ENCODE results near the gene VCAN.

The VCAN gene

DNA sequence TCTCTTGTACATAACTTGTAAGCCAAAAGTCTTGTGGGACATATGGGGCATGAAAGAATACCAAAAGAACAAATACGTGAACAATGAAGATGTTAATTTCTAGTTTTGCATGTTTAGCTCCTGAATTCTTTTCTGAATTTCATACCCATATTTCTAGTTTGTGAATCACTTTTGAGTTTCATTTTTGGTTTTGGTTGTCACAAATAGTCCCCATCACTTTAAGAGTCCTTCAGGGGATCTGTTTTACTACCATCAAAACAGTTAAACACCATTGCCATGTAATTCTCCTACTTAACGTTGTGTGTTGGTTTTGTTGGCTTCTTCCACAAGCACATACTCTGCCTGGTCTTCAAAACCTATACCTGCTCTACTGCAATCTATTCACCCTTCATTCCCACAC lies 27.0 kb downstream of the VCAN start:
- DNase-seq: no peak

DNA sequence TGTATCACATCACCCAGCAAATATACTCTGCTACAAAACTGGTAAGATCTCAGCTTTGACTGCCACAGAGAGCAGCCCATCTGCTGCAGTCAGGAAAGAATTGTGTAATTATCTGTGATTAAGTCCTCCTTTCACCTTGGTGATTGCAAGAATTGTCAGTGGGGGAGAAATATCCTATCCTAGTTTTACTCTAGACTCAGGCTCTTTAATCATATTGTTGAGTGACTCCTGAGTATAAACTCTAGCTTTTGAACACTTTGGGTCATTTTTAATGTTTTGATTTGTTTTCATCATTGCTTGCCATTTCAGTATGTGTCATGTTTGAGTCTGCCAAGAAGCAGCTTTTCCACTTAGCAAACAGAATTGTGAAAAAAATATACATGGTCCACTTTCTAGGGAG lies 32.1 kb downstream of the VCAN start:
- no peak for DNase-seq

GRCh38 chr5:83507431-83507830 lies 35.9 kb downstream of the VCAN start:
- no peak for DNase-seq

- no peak for DNase-seq
Measured at GRCh38 chr5:83509540-83509939, 38.0 kb downstream of the VCAN start.

- peak; percentile 42 for DNase-seq
Measured at GRCh38 chr5:83510260-83510659, 38.7 kb downstream of the VCAN start.

DNA sequence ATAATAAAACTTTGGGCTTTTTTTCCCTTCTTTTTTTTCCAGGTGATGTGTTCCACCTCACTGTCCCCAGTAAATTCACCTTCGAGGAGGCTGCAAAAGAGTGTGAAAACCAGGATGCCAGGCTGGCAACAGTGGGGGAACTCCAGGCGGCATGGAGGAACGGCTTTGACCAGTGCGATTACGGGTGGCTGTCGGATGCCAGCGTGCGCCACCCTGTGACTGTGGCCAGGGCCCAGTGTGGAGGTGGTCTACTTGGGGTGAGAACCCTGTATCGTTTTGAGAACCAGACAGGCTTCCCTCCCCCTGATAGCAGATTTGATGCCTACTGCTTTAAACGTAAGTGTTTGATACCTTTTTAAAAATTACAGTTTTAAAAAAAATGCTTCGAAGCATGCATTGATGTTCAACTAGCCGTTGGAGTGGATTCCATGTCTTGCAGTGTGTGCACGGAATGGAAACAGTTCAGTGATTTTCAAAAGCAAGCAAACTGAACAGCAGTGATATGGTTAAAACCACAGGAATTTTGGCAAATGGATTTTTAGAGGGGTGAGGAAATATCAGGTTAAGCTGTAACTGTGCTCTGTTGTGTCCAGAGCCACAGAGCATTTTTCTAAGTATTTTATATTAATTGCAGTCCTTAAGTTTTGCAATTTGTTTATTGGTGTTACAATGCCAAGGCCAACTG lies 40.7 kb downstream of the VCAN start:
- DNase-seq: no peak

DNA sequence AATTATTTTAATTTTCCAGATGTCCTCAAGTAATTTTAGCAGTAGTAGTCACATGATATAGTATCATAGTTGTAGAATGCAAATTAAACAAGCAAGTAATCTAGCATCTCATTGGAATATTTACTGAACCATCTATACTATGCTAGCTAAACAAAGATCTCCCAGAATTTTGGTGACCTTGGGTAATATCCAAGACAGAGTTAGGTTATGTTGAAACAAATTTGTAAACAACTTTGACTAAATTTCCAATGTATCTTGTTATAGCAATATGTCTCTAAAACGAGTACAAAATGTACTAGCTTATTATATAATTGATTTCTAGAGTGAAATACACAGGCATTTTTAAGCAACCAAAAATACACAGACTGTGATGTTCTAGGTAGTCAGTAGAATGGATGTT lies 41.5 kb downstream of the VCAN start:
- DNase-seq: no peak

GRCh38 chr5:83513491-83513890 lies 41.9 kb downstream of the VCAN start:
- DNase-seq: no peak

- no peak for DNase-seq
Measured at GRCh38 chr5:83516377-83516776, 44.8 kb downstream of the VCAN start.

DNA sequence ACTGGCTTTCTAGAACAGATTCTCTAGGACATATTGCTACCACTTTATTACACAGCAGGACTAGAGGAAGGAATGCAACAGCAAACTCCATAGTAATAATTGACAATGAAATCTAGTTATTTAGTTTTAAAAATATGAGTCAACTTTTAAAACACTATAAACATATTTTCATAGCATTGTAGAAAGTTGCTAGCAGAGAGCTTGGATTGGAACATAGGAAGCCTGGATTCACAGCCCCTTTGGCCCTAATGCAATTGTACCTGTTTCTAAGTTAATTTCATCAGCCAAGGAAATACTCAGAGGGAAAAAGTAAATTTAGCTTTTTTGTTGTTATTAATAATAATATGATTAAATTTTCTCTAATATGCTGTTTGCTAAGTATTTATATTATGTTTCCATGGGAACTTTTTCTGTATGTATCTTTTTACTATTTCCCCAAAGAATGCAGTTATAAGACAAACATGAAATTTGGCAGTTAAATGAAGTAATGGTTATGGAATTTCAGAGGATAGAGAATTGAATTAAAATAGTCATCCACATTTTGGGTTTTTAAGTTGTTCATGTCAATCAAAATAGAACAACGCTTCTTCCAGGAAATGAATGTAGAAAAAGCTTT lies 45.6 kb downstream of the VCAN start:
- DNase-seq: peak; percentile 16

DNA sequence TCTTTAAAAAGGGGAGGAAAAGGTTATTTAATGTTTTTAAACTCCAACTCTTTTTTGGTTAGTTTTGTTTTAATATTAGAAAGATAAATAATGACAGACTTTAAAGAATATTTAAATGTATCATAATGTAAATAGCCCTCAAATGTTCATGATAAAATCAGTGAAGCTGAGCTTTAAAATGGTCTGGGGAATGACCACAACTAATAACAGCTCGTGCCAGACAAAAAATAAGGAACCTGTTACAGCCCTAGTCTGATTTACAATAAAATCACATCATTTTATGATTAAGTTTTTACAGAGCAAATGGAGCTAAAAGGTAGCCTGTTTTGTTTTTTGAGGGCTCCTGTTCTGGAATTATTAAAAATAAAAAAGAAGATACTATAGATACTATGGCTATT lies 46.1 kb downstream of the VCAN start:
- DNase-seq: no peak

DNA sequence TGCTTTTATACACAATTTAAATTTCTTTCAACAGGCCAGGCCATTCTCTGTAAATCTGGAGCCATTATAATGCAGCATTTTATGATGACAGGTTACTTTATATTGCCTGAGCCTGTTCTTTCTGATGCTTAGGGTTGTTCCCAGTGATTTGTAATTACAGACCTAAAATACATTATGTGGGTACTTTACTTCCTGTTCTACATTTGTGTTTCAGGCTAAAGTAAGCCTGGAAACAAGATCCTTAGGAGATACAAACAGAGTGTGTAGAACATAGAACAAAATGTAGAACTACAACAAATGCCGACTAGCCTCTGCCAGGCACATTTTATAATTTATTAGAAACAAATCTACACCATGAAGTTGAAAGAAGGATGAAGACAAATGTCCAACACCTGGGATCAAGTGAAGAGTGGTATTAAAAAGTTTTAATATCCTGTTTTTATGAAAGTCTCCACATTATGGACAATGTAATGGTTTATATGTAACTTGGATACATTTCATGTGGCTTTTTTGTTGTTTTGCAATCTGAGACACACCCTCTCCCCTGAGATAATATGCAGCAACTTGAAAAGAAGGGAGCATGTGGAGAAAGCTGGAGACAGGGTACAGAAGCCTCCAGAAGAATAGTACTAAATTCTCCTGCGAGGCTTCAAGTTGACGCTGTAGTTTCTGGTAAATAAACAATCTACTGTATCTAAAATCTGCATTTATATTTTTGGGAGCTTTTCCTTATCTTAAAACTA lies 46.9 kb downstream of the VCAN start:
- no peak for DNase-seq

GRCh38 chr5:83522446-83522845 lies 50.9 kb downstream of the VCAN start:
- DNase-seq: no peak

DNA sequence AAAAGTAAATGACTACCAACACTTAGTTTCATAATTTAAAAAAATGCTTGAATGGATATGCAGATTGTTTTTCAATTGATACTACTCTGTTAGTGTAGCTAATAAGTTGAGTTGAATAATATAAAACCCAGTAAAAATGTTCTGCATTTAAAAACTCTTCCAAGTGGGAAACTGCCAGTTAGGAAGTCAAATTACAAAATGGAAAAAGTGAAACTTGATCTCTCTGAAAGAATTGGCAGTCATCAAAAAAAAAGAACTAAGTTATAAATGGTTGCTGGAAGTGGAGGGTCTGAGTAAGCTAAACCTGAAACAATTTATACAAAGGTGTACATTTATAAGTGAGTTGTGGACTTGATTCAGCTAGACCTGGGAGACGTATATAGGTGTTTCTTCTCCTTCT lies 52.4 kb downstream of the VCAN start:
- no peak for DNase-seq

DNA sequence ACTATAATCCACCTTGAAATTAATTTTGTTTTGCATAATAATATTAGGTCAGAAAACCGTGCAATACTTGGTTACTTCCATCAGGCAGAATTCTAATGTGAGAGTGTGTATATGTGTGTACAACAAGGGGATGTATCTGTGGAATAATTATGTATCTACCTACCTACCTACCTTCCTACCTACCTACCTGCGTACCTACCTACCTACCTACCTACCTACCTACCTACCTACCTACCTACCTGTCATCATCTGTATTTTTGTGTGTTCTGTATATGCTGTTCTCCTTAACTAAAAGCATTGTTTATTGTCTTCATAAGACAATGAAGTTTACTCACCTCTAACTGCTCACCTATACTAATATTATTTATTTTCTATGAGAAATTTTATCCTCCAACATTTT lies 52.8 kb downstream of the VCAN start:
- DNase-seq: no peak

DNA sequence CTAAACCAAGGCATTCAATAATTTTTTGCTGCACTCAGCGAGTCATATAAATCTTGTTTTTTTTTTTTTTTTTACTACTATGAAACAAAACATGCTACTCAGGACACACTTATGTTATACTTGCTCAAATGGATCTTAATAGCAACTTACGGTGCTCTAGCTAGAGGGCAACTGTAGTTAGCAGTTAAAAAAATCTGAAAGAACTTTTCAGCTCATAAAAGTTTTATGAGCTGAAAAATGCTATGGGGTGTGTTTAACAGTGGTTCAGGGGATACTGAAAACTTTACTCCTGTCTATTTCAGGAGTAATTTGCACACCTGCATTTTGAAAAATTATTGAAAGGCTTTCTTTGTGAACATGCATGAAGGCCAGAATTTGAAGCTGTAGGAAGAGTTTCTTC lies 53.4 kb downstream of the VCAN start:
- DNase-seq: no peak

DNA sequence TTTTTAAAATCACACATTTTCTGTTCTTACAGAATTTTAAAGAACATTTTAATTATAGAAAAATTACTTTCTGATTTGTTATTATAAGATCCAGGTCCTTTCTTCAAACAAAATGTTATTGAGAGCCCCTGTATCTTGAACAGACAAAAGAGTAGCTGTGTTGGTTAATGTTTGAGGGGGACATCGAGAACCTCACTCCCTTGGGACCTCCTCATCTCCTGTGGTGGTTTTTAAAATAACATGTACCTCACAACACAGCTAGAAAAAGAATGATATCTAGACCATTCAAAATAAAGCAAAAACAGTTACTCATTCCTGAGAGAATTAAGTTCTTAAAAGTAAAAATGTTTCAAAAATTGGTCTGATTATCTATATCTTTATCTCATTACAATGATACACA lies 54.7 kb downstream of the VCAN start:
- no peak for DNase-seq

- peak; percentile 33 for DNase-seq
Measured at GRCh38 chr5:83527221-83527620, 55.7 kb downstream of the VCAN start.

- DNase-seq: no peak
Measured at GRCh38 chr5:83527722-83528438, 56.3 kb downstream of the VCAN start.

DNA sequence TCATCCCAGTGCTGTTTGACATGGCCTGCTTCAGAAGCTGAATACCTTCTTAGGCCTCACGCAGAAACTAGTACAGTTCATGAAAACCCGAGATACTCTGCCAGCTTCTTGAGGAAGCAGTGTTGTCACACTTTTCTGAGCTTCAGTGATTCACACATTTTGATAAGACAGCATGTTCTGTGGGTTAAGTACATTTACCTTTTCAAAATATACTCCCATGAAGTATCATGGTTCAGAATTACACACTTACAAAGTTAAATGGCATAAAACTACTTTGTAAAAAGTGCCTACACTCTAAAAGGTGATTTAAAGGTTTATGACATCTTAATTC lies 56.9 kb downstream of the VCAN start:
- DNase-seq: no peak

DNA sequence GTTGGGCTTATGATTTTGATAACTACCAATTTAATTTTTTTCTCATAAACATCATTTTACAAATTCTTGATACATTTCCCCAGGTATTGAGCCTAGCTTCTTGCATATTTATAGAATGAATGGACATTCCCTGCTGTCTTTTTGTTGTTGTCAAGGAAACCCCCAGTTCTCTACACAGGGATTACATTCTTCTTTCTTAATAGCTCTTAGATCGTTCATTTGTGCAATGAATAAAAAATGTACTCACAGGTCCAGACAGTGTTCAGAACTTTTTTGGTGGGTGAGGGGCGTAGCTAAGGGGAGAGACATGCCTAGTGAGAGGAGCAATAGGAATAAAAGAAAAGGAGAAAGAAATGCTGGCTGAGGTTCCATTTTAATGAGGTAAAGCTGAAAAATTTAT lies 58.6 kb downstream of the VCAN start:
- no peak for DNase-seq

DNA sequence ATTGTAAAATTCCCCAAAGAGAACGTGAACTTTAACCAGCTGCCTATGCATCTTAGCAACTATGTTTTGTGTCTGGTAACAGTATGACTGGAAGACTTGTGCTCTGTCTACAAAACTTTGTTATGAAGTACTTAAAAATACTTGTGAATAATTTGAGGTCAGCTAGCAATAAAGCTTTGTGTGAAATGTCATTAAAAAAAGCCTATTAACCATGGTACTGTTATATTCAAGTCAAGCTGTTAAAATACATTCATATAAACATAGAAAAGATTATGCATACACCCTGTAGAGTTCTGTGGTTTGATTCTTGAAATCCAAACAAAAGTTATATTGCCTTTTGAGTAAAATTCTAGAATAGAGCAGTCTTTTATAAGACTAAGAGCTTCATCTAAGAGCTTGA lies 60.1 kb downstream of the VCAN start:
- DNase-seq: no peak

- peak; percentile 73 for DNase-seq
Measured at GRCh38 chr5:83538786-83539462, 67.4 kb downstream of the VCAN start.
